ENCODE measurements around the gene LTBP3.
A peak's percentile ranks its signal among the peaks of the same experiment; 100 is the strongest.

Gene LTBP3

DNA sequence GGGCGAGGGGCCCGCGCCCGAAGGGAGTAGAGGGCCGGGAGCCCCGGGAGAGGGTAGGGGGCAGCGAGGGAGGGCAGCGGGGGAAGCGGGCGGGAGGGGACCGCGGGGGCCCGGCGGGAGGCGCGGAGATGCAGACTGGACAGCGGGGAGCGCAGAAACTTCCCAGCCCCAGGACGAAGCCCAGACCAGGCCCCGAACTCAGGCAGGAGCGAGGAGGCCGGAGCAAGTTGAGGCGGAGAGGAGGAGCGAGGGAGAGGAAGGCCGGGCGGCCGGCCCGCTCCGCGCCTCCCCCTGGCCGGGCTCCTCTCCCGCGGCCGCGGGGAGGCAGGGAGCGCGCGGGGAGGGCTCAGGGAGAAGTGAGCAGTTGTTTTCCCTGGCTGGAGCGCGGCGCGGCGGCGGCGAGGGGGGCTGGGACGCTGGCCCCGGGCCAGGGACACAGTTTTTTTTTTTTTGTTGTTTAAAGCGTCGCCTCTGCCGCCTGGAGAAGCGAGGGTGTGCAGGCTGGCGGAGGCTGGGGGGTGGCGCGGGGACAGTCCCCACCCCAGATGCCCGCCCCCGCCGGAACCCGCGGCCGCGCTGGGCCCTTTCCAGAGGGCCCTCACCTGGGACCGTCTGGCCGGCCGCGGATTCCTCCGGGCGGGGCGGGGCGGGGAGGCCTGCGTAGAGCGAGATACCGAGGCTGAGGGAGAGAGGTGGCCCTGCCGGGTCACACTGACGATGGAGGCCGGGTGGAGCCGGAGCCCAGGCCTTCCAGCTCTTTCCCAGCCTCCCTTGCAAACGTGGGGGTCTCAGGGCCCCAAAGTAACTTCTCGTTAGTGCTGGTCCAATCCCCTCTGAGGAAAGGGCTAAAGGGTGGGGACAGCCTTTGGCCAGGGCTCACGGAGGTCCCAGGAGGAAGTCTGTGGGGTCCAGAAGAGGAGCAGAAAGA lies at the start of gene LTBP3:
LTBP3 (minus strand) TSS at position 358 of the 928 bp plus-strand sequence. CDS start 400 bp downstream, outside the sequence.
- no peak for DNase-seq (ENCODE audit: low read depth)

DNA sequence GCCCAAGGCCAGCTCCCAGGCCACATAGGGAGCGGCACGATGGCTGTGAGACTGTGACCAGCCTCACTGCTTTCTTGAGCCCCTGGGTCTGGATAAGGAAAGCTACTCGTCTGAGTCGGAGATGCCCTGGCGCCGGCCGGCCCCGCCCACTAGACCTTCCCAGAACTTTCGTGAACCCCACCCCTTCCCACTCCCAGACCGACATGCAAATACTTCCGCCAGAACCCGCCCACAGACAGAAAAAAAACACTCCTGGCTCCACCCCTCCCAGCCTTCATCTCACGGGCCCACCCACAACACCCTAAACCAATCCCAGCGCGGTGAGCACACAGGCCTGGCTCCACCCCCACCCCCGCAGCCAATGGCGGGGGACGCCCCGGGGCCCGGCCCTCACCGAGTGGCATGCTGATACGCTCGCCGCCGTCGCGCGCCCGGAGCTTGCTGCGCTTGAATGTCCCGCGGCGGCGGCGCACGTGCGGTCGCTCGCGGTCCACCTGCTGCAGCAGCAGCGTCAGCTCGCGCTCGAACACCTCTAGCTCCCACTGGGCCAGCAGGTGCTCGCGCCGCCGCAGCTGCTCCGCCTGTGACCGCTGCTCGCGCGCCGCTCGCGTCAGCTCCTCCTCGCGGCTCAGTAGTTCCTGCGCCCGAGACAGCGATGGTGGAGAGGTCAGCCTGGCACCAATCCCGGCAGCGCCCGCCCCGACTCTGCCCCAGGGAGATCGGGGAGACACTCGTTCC lies 48.9 kb upstream of the LTBP3 start:
- no peak for DNase-seq (ENCODE audit: low read depth)

DNA sequence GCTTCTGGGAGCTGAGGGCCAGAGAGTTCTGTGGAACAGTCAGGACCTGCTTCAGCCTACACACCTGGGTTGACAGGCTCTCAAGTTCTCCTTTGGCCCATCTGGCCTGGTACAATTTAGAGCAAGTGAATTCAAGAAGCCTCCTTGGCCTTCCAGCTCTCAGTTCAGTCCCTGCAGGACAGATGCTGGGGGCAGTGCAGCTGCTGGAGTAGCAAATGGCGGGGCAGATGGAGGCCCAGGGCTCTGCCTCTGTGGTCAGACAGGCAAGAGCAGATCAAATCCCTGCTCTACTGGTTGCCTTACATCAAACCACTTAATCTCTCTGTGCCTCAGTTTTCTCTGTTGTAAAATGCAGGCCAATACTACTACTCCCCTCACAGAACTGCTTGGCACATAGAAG lies 46.1 kb upstream of the LTBP3 start:
- no peak for DNase-seq (ENCODE audit: low read depth)

DNA sequence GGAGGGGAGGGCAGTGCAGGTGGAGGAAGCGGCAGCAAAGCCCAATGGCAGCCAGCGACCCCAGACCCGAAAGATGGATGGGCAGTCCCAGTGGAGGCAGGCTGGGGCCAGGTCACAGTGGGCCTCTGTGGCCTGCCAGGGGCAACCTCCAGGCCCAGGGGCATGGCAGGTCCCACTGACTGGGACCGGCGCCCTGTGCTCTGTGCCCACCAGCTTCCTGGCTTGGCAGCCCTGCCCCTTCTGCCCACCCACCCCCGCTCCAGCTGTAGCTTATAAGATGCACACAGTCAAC lies 41.7 kb upstream of the LTBP3 start:
- DNase-seq (ENCODE audit: low read depth), result no peak

DNA sequence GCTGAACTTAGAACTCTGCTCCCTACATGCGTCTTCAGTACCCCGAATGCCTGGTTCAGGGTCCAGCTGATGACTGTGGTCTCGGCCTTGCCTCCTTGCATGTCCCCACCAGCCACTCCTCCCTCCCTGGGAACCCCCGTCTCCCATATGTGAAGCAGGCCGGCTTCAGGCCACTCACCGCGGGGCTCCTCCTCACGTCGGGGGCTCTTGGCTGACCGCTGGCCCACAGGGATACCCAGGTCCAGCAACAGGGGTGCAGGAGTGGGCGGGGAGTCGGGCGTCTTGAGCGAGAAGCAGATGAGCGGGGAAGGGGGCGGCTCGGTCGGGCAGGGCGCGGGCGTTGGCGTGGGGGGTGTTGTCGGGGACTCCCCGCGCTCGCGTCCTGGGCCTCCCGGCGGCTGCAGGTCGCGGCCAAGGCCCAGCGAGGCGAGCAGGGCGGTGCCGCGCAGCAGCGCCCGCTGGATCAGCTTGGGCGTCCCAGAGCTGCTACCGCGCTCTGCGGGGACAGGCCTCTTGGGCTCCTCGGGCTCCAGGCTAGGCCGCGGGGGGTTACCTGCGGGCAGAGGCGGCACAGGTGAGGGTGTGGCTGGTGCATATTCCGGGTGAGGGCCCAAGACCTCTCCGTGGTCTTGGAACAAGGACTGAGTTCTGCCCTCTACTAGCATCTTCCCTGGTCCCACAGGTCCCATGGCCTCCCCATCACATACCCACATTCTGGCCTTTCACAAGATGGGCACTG lies 41.2 kb upstream of the LTBP3 start:
- DNase-seq (ENCODE audit: low read depth), result no peak

DNA sequence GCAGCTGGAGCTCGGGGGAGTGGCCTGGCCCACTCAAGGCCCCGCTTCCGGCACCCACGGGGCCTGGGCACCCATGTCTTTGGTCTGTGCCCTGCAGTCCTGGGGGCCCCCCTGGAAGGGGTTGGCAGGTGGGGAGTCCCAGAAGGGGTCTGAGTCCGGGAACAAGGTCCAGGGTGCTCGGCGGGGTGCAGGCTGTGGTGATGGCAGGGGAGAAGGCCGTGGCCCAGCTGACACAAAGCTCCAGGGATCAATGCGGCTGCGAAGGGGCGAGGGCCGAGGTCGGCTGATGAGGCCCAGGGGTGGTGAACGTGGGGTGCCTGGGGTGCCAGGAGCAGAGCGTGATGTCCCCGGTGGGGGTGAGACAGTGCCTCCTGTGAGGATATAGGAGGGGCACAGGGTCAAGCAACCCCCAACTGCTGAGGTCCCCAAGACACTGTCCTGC lies 40.1 kb upstream of the LTBP3 start:
- DNase-seq (ENCODE audit: low read depth), result no peak

DNA sequence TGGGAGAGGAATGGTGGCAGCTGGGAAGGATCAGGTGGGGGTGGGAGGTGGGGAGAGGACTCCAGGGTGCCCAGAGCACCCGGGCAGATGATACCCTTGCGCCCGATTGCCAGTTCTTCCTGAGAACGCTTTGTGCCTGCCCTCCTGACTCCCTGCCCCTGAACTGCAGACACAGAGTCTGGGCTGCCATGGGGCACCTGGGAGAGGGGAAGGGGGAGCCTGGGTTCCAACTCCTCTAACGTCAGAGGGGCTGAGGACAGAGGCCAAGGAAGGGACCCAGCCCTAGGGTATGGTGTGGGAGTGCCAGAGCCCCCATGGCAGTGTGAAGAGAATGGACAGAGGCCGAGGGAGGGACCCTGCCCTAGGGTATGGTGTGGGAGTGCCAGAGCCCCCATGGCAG lies 38.4 kb upstream of the LTBP3 start:
- no peak for DNase-seq (ENCODE audit: low read depth)

DNA sequence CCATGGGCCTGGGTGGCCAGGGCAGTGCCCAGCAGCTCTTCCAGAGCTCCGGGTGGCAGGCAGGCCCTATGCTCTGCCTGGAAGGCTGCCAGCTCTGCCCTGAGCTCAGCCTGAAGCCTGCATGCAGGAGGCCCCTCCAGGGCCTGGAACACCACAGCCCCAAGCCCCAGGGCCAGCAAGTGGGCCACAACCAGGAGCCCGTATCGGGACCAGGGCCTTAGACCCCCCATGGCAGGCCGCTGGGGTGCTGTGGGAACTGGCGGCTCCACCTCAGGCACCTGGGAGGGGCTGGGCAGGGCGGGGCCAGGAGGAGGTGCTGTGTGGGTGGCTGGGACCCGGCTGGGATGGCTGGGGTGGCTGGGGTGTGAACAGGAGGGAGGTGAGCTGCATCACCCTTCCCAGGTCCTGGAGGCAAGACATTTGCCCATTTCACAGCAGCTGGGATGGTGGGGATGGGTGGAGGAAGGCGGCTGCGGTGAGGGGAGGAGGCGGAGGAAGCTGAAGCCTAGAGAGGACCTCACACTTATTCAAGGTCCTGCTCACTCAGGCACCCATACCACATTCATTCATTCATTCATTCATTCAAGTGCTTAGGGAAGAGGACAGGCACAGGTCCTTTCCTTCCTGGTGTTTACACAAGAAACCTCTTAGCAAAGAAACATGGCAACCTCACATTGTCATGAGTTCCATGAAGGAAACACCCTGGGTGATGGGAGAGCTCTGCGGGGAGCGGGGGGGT lies 37.6 kb upstream of the LTBP3 start, which contains the start of gene KCNK7:
KCNK7 (minus strand) TSS at position 258 of the 739 bp plus-strand sequence; CDS start at position 230, 28 bp downstream.
- DNase-seq (ENCODE audit: low read depth), result no peak

DNA sequence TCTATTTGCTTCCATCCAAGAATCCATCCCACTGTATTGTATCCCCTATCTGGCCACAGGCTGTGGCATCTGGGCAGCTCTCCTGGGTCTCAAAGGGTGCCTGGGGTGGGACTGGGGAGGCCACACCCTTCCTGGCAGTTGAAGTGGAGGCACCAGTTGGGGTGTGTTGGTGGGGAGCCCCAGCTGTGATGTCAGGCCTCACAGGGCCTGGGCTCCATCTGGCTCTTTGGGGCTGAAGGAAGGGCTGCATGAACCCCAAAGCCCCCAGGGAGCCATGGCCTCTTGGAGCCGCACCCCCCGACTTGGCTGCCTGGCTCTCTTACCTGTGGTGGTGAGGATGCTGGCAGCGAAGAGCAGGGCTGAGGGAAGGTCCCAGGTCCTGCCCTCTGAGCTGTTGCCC lies 37.0 kb upstream of the LTBP3 start:
- no peak for DNase-seq (ENCODE audit: low read depth)

DNA sequence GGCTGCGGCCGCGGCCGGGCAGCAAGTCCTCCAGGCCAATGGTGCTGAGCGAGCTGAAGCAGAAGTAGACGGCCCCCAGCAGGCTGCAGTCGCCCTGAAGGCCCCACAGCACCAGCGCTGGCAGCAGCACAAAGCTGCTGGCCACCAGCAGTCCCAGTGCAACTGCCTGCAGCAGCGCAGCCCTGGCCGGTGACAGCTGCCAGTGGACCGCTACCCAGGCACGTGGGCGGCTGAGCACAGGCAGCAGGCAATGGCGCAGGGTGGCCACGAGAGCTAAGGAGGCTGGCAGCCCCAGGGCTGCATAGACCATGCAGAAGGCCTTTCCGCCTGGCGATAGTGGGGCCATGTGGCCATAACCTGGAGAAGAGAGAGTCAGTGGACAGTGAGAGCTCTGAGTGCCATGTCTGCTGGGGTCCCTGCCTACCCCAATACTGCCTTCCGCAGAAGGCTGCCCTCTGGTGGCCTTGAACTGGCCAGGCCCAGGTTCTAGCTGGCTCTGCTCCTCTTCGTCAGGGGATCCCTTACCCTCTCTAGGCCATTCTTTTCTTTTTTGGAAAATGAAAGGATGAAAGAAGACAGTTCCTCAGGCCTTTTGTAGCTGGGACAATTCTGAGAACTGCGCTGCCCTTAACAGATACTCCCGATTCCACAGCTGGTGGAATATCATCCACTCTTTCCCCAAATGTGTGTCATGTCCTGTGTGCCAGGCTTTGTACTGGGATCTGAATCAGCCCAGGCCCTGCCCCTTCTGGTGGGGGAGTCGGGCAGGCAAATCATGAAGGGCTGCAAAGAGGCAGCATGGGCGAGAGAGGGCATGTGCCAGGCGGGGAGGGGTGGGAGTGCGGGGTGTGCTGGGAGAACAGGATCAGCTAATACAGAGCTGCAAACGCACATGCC lies 35.6 kb upstream of the LTBP3 start:
- no peak for DNase-seq (ENCODE audit: low read depth)

DNA sequence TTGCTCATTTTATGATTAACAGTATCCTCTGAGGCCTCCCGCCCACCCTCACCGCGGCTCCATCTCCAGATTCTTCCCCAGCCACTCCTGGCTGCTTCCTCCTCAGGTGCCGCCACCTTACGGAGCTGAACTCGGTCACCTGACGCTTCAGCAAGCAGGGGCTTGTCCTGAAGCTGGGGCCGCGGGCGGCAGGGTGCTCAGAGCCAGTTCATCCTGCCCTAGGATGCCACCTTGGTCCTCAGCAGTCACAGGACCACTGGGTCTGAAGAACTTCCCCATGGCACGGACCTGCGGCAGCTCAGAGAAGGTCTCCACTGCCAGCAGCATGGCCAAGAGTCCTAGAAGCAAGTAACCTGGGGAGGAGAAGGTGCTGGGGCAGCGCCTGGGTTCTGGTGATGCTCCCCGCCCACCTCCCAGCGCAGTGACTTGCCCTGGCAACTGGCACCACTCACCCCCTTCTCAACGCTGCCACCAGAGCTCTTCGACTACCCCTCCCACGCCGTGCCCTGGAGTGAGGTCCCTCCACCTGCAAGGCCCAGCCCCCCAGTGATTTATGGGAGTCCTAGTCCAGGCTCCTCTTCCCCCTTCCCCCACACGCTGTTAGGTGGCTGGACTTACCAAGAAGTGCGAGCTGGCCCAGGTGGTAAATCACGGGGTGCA lies 34.8 kb upstream of the LTBP3 start:
- DNase-seq (ENCODE audit: low read depth), result no peak

DNA sequence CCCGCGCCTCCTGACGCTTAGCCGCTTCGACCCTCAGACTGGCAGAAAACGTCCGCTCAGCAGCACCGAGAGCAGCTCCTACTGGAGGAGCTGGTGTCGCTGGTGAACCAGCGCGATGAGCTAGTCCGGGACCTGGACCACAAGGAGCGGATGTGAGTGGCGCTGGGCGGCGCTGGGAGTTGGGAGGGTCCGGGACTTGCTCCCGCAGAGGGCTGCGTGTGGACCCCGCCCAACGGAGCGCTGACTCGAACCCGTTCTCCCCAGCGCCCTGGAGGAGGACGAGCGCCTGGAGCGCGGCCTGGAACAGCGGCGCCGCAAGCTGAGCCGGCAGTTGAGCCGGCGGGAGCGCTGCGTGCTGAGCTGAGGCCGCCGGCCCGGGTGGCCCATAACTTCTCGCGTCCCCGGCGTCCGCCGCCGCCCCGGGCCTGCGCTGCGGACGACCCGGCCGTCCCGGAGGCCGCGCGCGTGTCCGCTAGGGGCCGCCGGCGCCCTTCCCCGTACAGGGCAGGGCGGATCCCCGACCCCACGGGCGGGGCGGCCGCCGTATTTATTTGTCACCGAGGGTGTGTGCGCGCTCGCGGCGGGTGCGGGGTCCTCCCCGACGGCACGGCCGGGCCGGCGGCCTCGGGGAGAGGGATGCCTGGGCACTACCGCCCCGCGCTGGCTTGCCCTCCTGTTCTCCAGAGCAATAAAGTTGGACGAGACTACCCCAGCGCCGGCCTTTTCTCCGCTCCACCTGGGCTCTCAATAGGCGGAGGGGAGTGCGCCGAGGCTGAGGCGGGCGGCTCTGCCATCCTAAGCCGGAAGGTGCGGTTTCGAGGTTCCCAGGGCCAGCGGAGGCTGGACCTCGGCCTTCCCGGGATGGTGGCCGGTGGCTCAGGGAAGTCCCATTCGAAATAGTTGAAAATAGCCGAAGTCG lies 34.0 kb upstream of the LTBP3 start:
- DNase-seq (ENCODE audit: low read depth), result no peak

DNA sequence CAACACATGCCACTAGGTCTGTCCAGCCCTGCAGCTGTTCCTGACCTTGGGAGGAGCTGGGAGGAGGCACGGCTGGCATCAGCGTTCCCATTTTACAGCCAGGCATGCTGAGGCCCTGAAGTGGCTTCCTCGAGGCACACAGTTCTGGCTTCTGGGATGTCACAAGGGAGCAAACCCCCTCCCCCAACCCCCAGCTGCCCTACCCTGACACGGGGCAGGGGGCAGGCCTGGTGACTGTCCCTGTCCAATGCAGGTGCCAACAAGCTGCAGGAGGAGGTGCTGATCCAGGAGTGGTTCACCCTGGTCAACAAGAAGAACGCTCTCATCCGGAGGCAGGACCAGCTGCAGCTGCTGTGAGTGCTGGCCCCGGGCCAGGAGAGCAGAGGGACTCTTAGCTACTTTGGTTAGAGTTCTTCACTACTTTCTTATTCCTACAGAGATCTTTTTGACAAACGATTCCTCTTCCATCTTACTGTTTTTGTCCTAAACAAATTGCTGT lies 32.1 kb upstream of the LTBP3 start:
- DNase-seq (ENCODE audit: low read depth), result no peak

DNA sequence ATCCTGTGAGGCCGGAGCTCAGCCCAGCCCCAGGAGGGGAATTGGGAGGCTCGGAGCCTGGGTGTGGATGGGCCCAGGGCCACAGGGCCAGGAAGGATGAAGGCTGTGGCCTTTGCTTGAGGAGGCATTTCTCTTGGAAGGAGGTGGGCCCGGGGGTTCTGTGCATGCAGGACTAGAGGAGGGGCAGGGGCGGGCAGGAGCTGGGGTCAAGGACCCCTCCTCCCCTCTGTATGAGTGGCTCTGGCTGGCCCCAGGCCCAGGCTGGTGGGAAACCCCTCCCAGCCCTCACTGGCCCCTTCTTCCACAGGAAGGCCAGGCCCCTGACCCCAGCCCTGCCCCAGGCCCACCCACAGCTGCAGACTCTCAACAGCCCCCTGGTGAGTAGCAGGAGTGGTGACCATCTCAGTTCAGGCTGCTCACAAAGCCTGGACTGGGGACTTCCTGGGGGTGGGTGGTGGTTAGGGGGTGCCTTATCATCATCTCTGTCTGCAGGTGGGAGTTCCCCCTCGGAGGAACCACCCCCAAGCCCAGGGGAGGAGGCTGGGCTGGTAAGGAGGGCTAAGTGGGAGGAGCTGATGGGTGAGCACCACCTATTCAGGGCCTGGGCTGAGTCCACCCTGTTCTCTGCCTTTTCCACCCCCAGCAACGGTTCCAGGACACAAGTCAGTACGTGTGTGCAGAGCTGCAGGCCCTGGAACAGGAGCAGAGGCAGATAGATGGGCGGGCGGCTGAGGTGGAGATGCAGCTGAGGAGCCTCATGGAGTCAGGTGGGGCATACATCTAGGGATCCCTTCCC lies 31.5 kb upstream of the LTBP3 start:
- no peak for DNase-seq (ENCODE audit: low read depth)

DNA sequence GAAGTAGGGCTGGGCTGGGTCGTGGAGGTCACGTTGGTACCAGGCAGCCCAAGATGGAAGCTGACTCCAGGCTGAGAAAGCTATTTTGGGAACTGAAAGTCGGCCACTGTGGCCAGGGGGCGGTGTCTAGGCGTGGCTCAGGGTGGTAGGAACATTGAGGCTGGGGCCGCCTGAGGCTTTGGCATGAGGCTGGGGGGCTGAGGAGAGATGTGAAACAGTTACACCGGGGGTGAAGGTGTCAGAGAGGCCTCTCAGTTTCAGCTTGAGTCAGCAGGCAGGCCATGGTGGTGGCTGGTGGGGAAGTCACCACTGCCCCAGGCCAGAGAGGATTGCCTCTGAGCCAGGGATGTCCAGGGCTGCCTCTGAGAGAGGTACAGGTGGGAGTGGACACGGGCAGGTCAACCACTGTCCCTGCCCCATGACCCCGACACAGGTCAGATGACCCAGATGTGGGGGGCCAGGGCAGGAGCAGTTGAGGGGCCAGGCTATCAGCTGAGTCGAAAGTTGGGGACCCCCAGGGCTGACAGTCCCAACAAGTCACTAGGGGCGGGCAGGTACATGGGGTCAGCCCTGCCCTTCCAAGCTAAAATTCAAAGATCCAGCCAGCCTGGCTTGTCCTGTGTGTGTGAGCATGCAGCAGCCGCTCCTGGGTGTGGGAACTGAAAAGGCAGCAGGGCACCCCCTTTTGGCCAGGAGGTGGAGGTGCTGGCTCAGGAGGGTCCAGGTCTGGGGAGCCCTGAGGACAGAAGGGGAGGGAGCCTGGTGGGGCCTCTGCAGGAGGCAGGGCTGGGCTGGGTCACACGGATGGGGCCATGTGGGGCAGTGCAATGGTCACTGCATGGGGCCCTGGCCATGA lies 30.3 kb upstream of the LTBP3 start:
- DNase-seq (ENCODE audit: low read depth), result peak; percentile 64

DNA sequence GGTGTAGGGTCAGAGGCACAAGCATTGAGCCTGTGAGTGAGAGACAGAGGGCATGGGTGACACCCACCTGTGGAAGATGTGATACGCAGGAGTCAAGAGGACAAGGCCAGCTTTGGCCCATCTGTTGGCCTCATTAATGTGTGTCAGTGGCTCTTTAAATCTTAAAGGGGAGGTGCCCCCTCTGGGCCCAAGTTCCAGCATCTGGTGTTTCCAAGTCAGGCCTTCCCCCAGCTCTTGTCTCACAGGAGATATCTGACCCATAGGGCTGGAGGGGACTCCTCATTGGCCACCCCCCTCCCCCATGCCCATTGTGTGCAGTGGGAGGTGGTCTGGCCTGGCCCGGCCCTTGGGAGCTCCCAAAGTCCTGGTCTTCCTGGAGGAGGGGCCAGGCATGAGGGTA lies 28.5 kb upstream of the LTBP3 start:
- no peak for DNase-seq (ENCODE audit: low read depth)

DNA sequence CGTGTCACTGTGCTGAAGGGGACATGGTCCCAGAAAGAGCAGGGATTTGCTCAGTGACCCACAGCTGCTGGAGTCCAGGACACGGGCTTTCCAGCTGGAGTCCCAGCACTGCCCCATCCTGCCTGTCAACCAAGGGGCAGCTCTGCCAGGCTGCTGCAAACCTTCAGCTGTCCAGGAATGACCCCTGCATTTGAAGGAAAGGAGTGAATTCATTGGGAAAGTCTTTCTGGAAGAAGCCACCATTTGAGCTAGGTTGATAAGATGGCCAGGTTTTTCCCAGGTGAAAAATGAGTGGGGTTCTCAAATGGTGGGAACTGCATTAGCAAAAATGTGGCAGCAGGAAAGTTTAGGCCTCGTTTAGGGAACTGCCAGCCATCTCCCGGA lies 28.1 kb upstream of the LTBP3 start:
- DNase-seq (ENCODE audit: low read depth), result no peak
